COLO668 (cell line): ENCODE data around the gene FNDC1.
"Not testable (repeated sequence)": the region's sequence is repeated elsewhere in the genome, so short reads cannot be mapped to it uniquely, and the experiment has no call there.

ENCODE experiments used
- DNase-seq: peaks from one replicate; lab custom pipeline; 2025; ENCODE audit not compliant: unreplicated experiment; lab: John Stamatoyannopoulos, UW

FNDC1 gene

GRCh38 chr6:159255434-159255951, 86.3 kb downstream of the FNDC1 start:
- DNase-seq: no peak

GRCh38 chr6:159256128-159256527, 86.9 kb downstream of the FNDC1 start:
- no peak for DNase-seq

- no peak for DNase-seq
These were observed 88.6 kb downstream of the FNDC1 start for GRCh38 chr6:159257846-159258245.

GRCh38 chr6:159259441-159260125, 90.4 kb downstream of the FNDC1 start:
- no peak for DNase-seq

GRCh38 chr6:159260208-159260607, 91.0 kb downstream of the FNDC1 start:
- DNase-seq: no peak

- no peak for DNase-seq
These were observed 92.8 kb downstream of the FNDC1 start for GRCh38 chr6:159261995-159262394.

GRCh38 chr6:159262586-159262985, 93.4 kb downstream of the FNDC1 start:
- no peak for DNase-seq

- no peak for DNase-seq
These were observed 98.0 kb downstream of the FNDC1 start for GRCh38 chr6:159267165-159267564.

- no peak for DNase-seq
These were observed 99.3 kb downstream of the FNDC1 start for GRCh38 chr6:159268511-159268910.

- no peak for DNase-seq
These were observed 102.1 kb downstream of the FNDC1 start for GRCh38 chr6:159271257-159271656.

- no peak for DNase-seq
These were observed 109.4 kb downstream of the FNDC1 start for GRCh38 chr6:159278626-159279025.

GRCh38 chr6:159279790-159280277, 110.6 kb downstream of the FNDC1 start:
- DNase-seq: peak; percentile 10

GRCh38 chr6:159282421-159282820, 113.2 kb downstream of the FNDC1 start:
- DNase-seq: no peak

- DNase-seq: not testable (repeated sequence)
These were observed 115.5 kb downstream of the FNDC1 start for GRCh38 chr6:159284661-159285060.

GRCh38 chr6:159298840-159299239, 129.6 kb downstream of the FNDC1 start:
- DNase-seq: no peak

GRCh38 chr6:159299566-159299965, 130.4 kb downstream of the FNDC1 start:
- no peak for DNase-seq

GRCh38 chr6:159301277-159301676, 132.1 kb downstream of the FNDC1 start:
- no peak for DNase-seq

- DNase-seq: no peak
These were observed 132.8 kb downstream of the FNDC1 start for GRCh38 chr6:159301810-159302593.

- no peak for DNase-seq
These were observed 133.4 kb downstream of the FNDC1 start for GRCh38 chr6:159302594-159302992.

- no peak for DNase-seq
These were observed 134.0 kb downstream of the FNDC1 start for GRCh38 chr6:159303159-159303558.

GRCh38 chr6:159303784-159304183, 134.6 kb downstream of the FNDC1 start:
- DNase-seq: no peak

- DNase-seq: no peak
These were observed 135.4 kb downstream of the FNDC1 start for GRCh38 chr6:159304641-159305040.
